ENCODE measurements around the gene NUP210L. TPM values are rescaled to one million over a fixed set of nuclear protein-coding genes. Genes with fewer than 3 reads are reported as not detected.

NUP210L gene
- total and polyA plus RNA-seq, 2 of the 13 experiments (the other 11 are each of a cell fraction or from before 2014, with no cell fraction given), result not detected

- TF ChIP-seq, protein P1, sequence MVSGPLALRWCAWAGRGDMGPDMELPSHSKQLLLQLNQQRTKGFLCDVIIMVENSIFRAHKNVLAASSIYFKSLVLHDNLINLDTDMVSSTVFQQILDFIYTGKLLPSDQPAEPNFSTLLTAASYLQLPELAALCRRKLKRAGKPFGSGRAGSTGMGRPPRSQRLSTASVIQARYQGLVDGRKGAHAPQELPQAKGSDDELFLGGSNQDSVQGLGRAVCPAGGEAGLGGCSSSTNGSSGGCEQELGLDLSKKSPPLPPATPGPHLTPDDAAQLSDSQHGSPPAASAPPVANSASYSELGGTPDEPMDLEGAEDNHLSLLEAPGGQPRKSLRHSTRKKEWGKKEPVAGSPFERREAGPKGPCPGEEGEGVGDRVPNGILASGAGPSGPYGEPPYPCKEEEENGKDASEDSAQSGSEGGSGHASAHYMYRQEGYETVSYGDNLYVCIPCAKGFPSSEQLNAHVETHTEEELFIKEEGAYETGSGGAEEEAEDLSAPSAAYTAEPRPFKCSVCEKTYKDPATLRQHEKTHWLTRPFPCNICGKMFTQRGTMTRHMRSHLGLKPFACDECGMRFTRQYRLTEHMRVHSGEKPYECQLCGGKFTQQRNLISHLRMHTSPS (CRISPR knock-in tag; IDR thresholded peaks at IDR 0.05; ENCODE audit: low read depth), result no peak
- TF ChIP-seq ZSCAN9 (CRISPR knock-in tag; IDR thresholded peaks at IDR 0.05; ENCODE audit: borderline replicate concordance) (peak; percentile 74; the same call in 1 of the 2 replicates), JARID2 (CRISPR knock-in tag; IDR thresholded peaks at IDR 0.05; ENCODE audit: insufficient replicate concordance) (no peak), SIX1 (CRISPR knock-in tag; IDR thresholded peaks at IDR 0.05; ENCODE audit: borderline replicate concordance) (peak; percentile 92), SRF (IDR thresholded peaks at IDR 0.05; ENCODE audit: low read depth, low read length) (no peak), RFX5 (IDR thresholded peaks at IDR 0.05; ENCODE audit: low read depth, low read length) (no peak), GMEB2 (CRISPR knock-in tag; IDR thresholded peaks at IDR 0.05; ENCODE audit: low read depth) (no peak), ZNF292 (CRISPR knock-in tag; IDR thresholded peaks at IDR 0.05; ENCODE audit: borderline replicate concordance, low read depth) (peak; percentile 87), ZNF75D (CRISPR knock-in tag; IDR thresholded peaks at IDR 0.05; ENCODE audit: borderline replicate concordance) (no peak), ZNF569 (CRISPR knock-in tag; IDR thresholded peaks at IDR 0.05; ENCODE audit: borderline replicate concordance) (no peak), ZNF709 (CRISPR knock-in tag; IDR thresholded peaks at IDR 0.05) (peak; percentile 81; the same call in 1 of the 2 replicates), ZFAT (CRISPR knock-in tag; conservative IDR thresholded peaks at IDR 0.05) (no peak), ARNT (IDR thresholded peaks at IDR 0.05) (no peak), ZNF747 (CRISPR knock-in tag; IDR thresholded peaks at IDR 0.05; ENCODE audit: borderline replicate concordance) (peak; percentile 93; the same call in 1 of the 2 replicates), ADNP (CRISPR knock-in tag; IDR thresholded peaks at IDR 0.05) (no peak), ONECUT2 (CRISPR knock-in tag; IDR thresholded peaks at IDR 0.05) (no peak), U2AF2 (IDR thresholded peaks at IDR 0.05; ENCODE audit: low read depth, low read length) (no peak), DRAP1 (CRISPR knock-in tag; IDR thresholded peaks at IDR 0.05) (peak; percentile 72), PRPF4 (IDR thresholded peaks at IDR 0.05; ENCODE audit: low read depth, low read length, poor library complexity, severe bottlenecking) (no peak), BORCS8-MEF2B (CRISPR knock-in tag; IDR thresholded peaks at IDR 0.05) (peak; percentile 92)
- TF ChIP-seq, protein P2, sequence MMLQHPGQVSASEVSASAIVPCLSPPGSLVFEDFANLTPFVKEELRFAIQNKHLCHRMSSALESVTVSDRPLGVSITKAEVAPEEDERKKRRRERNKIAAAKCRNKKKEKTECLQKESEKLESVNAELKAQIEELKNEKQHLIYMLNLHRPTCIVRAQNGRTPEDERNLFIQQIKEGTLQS (CRISPR knock-in tag; IDR thresholded peaks at IDR 0.05), result no peak
- TF ChIP-seq, protein P3, sequence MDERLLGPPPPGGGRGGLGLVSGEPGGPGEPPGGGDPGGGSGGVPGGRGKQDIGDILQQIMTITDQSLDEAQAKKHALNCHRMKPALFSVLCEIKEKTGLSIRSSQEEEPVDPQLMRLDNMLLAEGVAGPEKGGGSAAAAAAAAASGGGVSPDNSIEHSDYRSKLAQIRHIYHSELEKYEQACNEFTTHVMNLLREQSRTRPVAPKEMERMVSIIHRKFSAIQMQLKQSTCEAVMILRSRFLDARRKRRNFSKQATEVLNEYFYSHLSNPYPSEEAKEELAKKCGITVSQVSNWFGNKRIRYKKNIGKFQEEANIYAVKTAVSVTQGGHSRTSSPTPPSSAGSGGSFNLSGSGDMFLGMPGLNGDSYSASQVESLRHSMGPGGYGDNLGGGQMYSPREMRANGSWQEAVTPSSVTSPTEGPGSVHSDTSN (CRISPR knock-in tag; IDR thresholded peaks at IDR 0.05), result peak; percentile 95
- TF ChIP-seq, protein P4, sequence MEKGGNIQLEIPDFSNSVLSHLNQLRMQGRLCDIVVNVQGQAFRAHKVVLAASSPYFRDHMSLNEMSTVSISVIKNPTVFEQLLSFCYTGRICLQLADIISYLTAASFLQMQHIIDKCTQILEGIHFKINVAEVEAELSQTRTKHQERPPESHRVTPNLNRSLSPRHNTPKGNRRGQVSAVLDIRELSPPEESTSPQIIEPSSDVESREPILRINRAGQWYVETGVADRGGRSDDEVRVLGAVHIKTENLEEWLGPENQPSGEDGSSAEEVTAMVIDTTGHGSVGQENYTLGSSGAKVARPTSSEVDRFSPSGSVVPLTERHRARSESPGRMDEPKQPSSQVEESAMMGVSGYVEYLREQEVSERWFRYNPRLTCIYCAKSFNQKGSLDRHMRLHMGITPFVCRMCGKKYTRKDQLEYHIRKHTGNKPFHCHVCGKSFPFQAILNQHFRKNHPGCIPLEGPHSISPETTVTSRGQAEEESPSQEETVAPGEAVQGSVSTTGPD (CRISPR knock-in tag; IDR thresholded peaks at IDR 0.05), result no peak
Observed at GRCh38 chr1:153967107-153967999, 187.5 kb downstream of the NUP210L start, which contains the start of gene CREB3L4 (continued).

Measured in HepG2 (cell line).